GM21619 (cell line): ENCODE results near the gene ITIH1.
"Not testable (repeated sequence)": the region's sequence is repeated elsewhere in the genome, so short reads cannot be mapped to it uniquely, and the experiment has no call there.

ENCODE experiments used
- ATAC-seq: cut with Tn5 transposase; IDR thresholded peaks from one replicate; pipeline ENCODE4 v1.9.1; 2021; ENCODE audit not compliant: unreplicated experiment

The ITIH1 gene, protein sequence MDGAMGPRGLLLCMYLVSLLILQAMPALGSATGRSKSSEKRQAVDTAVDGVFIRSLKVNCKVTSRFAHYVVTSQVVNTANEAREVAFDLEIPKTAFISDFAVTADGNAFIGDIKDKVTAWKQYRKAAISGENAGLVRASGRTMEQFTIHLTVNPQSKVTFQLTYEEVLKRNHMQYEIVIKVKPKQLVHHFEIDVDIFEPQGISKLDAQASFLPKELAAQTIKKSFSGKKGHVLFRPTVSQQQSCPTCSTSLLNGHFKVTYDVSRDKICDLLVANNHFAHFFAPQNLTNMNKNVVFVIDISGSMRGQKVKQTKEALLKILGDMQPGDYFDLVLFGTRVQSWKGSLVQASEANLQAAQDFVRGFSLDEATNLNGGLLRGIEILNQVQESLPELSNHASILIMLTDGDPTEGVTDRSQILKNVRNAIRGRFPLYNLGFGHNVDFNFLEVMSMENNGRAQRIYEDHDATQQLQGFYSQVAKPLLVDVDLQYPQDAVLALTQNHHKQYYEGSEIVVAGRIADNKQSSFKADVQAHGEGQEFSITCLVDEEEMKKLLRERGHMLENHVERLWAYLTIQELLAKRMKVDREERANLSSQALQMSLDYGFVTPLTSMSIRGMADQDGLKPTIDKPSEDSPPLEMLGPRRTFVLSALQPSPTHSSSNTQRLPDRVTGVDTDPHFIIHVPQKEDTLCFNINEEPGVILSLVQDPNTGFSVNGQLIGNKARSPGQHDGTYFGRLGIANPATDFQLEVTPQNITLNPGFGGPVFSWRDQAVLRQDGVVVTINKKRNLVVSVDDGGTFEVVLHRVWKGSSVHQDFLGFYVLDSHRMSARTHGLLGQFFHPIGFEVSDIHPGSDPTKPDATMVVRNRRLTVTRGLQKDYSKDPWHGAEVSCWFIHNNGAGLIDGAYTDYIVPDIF

GRCh38 chr3:52777127-52777958 is at the start of gene ITIH1:
ITIH1 (plus strand) TSS chr3:52777599; CDS start chr3:52777616, 17 bp downstream.
- no peak for ATAC-seq

GRCh38 chr3:52728753-52729152 is 48.6 kb upstream of the ITIH1 start:
- ATAC-seq = not testable (repeated sequence)

GRCh38 chr3:52730681-52731080 is 46.7 kb upstream of the ITIH1 start:
- no peak for ATAC-seq

DNA sequence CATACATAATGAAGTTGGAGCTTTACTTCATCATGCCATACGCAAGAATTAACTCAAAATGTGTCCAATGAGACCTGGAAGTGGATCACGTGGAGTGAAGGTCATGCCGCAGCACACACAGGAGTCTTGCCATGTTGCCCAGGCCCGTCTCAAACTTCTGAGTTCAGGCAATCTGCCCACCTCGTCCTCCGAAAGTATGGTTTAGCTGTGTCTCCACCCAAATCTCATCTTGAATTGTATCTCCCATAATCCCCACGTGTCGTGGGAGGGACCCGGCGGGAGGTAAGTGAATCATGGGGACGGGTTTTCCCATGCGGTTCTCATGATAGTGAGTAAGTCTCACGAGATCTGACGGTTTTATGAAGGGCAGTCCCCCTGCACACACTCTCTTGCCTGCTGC is 45.8 kb upstream of the ITIH1 start:
- ATAC-seq = no peak

DNA sequence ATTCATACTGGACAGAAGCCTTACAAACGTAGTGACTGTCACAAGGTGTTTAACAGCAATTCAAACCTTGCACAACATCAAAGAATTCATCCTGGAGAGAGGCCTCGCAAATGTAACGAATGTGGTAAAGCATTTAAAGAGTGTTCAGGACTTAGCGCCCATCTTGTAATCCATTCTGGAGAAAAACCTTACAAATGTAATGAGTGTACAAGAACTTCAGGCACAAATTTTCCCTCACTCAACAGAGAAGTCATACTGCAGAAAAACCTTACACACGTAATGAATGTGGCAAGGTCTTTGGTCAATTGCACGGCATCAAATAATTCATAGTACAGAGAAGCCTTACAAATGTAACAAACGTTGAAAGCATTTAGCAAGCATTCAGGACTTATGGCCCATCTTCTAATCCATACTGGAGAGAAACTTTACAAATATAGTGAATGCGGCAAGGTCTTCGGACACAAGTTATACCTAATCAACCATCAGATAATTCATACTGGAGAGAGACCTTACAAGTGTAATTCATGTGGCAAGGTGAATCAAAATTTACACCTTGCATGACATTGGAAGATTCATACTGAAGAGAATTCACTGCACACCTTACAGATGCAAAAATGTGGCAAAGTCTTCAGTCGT is 44.0 kb upstream of the ITIH1 start:
- no peak for ATAC-seq

- ATAC-seq = no peak
These were observed 37.7 kb upstream of the ITIH1 start for GRCh38 chr3:52739730-52740129.

- no peak for ATAC-seq
These were observed 34.9 kb upstream of the ITIH1 start for GRCh38 chr3:52742418-52743041.

DNA sequence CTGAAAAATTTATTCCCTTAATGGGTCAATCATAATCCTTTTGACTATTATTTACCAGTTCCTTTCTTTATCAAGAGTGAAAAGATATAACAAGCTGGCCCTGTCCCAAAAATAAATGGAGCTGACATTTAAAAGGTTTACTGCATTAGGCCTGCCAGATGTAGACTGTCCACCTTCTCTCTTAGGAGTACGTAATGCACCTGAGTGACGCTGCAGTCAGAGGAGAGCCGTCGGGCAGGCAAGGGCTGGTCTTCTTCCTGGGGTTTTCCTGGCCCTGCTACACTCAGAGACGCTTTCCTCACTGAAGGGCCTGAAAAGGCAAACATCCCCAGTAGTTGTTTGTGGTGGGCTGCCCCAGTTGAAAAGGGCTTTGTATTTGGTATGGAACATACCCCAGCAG is 34.2 kb upstream of the ITIH1 start:
- ATAC-seq = no peak

- no peak for ATAC-seq
These were observed 33.7 kb upstream of the ITIH1 start for GRCh38 chr3:52743721-52744120.

DNA sequence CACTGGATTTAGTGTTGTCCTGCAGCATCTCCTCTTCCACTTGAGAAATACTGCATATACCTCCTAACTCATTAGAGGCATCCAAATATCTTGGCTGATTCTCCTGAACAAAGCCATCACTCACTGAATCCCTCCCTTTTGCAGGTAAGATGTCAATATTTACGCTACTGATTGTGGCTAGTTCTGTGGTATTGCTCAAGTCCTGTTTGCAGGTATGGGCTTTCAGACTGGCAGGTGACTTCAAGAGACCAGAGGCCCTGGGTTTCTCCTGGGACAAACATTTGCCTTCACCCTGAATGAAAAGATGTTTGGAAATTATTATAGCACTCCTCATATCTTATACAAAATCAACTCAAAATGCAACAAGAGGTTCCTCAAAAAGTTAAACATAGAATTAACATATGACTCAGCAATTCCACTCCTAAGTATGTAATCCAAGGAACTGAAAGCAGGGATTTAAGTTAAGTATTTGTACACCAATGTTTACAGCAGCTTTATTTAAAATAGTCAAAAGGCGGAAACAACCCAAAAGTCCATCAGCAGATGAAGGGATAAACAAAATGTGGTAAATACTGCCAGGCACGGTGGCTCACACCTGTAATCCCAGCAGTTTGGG is 25.2 kb upstream of the ITIH1 start:
- no peak for ATAC-seq

- no peak for ATAC-seq
These were observed 23.0 kb upstream of the ITIH1 start for GRCh38 chr3:52754373-52754772.

GRCh38 chr3:52756141-52756540 is 21.3 kb upstream of the ITIH1 start:
- no peak for ATAC-seq

- ATAC-seq = no peak
These were observed 13.9 kb upstream of the ITIH1 start for GRCh38 chr3:52763466-52763865.

DNA sequence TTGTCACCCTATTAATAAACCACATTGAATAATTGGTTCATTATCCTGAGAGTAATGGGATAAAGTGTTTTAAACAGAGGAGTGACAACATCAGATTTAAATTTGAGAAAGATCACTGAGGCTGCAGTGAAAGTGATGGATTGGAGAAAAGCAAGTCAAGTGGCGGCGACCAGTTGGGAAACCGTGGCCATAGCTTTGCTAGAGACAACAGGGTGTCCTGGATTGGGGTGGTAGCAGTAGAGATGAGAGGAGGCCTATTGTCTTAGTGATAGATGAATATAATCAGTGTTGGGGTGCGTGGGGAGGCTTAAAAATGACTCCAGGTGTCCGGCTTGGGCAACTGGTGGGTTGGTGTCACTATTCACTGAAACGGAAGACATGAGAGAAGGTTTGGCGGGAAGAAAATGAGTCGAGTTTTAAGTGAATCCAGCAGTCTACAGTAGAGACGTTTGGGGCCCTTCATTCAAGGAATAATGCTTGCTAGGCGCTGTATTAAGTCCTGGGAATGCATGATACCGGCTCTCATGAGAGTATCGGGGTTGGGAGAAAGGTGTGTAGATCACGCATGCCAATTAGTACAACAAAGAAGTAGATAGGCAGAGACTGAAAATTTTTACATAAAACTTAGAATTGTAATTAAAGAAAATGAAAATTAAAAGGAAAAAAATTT is 7.5 kb upstream of the ITIH1 start:
- ATAC-seq = no peak

GRCh38 chr3:52770496-52771333 is 6.7 kb upstream of the ITIH1 start, which contains the start of gene NEK4:
NEK4 (minus strand) TSS chr3:52770940; CDS start chr3:52770746, 194 bp downstream.
- ATAC-seq = peak; percentile 95

GRCh38 chr3:52771334-52771681 is 6.1 kb upstream of the ITIH1 start:
- peak; percentile 12 for ATAC-seq

GRCh38 chr3:52771702-52772101 is 5.7 kb upstream of the ITIH1 start:
- no peak for ATAC-seq

GRCh38 chr3:52773361-52774065 is 3.9 kb upstream of the ITIH1 start:
- ATAC-seq = no peak
